Measurements from ENCODE around the gene CPLANE2.
A peak's percentile ranks its signal among the peaks of the same experiment; 100 is the strongest.
"Not testable (repeated sequence)": the region's sequence is repeated elsewhere in the genome, so short reads cannot be mapped to it uniquely, and the experiment has no call there.

CPLANE2 gene

DNA sequence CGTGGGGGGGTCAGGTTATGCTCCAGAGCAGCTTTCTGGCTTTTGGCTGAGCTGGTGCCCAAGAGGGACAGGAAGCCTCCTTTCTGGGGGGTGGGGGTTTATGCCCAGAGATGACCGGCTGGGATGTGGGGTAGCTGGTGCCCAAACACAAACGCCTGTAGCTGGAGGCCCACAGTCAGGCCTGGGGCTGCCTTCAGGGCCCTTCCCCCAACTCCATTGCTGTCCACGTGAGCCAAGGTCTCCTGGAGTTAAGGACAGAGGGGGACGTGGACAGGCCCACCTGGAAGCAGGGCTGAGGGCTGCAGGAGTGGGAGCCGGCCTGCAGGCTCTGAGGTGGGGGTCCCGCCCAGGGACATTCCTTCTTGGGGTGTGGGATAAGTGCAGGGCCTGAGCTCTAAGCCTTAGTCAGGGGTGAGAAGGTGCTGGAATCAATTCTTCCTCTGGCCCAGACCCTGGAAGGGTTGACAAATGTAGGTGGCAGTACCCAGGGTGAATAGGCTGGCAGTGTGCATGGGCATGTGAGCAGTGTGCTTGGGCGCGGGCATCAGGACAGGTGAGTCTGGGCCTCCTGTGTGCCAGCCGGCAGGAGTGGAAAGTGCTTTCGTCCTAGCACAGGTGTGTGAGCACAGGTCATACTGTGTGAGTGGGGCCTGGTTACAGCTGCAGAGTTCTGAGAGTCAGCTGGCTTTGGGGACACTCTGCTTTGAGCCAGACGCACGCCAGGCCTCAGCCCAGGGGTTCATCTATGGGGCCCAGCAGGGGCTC lies 6.8 kb downstream of the CPLANE2 start:
- no peak for DNase-seq (ENCODE audit: low read depth)

DNA sequence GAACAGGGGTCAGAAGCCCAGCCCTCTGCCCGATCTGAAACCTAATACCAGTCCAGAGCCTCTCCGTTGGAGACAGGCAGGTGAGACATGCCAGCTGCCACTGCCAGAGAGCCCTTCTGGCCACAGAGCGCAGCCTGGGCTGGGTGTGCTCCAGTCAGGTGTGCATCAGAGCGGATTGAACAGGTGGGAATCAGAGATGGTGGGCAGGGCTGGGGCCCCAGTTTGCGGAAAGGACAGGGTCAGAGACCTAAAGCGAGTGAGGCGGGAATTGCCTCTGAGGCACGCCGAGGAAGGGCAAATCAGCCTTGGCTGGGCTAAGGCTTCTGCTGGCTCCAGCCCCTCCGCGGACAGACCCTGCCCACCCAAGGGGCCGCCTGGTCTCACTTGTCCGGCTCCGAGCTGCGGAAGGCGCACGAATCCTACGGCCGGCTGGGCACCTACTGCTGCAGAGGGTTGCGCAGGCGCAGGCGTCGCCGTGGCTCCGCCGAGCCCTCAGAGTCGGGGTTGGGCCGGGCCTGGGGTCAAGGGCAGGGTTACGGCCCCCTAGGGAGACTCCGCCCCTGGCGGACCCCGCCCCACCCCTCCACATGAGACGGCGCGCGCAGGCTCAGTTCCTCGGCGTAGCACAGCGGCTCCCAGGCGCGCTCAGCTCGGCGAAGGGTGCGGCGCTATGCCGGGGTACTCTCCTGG lies 10.3 kb downstream of the CPLANE2 start:
- DNase-seq (ENCODE audit: low read depth): no peak

DNA sequence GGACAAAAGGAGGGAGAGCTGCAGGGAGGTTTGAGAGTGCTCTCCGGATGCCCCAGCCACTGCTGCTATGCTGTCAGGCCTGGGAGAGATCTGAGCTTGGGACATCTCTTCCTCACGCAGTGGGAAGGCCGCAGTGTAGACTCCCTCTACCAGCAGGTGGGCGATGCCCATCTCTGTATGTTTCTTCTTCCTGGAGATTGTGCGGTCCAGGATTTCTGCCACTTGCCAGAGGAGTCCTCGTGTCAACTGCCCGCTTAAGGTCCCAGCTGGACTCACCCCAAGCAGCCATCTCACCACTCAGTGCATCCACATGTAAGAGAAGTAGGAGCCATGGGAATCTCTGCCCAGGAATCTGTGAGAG lies 10.9 kb downstream of the CPLANE2 start:
- DNase-seq (ENCODE audit: low read depth): no peak

DNA sequence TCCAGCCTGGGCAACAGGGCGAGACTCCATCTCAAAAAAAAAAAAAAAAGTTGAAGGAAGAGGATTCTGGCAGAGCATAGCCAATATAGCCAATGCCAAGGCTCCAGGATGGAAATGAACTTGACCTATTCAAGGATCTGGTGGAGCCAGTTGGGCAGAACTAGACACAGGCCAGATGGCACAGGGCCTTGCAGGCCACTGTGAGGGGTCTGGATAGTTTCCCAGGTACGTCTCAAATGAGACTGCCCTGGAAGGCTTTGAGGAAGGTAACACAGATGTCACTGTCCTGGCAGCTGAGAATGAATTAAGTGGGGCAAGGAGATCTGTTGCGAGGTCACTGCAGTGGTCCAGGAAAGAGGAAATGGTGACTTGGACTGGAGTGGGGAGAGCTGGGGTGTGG lies 12.5 kb downstream of the CPLANE2 start:
- DNase-seq (ENCODE audit: low read depth): no peak

GRCh38 chr1:16222716-16223115 lies 14.3 kb downstream of the CPLANE2 start:
- not testable (repeated sequence) for DNase-seq (ENCODE audit: low read depth)

GRCh38 chr1:16221499-16221898 lies 15.5 kb downstream of the CPLANE2 start:
- DNase-seq (ENCODE audit: low read depth): no peak

DNA sequence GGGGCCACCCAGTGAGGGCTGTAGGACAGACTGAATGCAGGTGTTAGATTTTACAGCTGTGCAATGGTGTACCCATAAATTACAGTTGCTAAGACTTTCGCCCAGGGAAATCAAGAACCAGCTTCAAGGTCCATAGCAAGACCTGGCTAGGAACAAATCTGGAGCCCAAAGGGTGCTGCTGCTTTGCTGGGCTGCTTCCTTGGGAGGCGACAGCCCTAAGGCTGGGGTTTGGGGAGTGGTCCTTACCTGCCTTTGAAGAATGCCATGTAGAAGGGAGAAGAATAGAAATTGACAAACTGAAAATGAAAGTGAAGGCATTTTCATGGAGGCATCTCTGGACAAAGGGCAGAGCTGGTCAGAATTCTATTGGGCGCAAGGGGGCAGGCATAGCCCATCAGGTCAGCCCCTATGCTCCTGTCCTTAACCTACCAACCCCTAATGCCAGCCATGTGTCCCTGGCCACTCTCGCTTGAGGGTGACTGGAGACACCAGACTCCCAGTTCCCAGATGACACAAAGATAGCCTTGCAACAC lies 16.9 kb downstream of the CPLANE2 start:
- no peak for DNase-seq (ENCODE audit: low read depth)

DNA sequence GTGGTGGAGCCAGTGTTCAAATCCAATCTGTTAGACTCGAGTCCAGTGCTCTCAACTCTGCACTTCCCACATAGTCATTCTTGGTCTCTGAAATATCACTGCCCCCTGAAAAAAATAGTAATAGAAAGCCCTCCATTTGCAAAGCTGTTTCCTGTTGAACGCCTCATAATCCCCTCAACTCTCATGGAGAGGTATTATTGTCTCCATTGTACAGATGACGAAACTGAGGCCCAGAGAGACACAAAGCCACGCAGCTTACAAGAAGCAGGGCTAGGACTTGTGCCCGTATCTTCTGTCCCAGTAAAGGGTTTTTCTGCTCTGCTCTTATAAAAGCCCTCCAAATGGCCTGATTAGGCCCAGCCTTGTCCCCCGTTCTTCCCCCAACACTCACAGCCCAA lies 18.3 kb downstream of the CPLANE2 start:
- no peak for DNase-seq (ENCODE audit: low read depth)

DNA sequence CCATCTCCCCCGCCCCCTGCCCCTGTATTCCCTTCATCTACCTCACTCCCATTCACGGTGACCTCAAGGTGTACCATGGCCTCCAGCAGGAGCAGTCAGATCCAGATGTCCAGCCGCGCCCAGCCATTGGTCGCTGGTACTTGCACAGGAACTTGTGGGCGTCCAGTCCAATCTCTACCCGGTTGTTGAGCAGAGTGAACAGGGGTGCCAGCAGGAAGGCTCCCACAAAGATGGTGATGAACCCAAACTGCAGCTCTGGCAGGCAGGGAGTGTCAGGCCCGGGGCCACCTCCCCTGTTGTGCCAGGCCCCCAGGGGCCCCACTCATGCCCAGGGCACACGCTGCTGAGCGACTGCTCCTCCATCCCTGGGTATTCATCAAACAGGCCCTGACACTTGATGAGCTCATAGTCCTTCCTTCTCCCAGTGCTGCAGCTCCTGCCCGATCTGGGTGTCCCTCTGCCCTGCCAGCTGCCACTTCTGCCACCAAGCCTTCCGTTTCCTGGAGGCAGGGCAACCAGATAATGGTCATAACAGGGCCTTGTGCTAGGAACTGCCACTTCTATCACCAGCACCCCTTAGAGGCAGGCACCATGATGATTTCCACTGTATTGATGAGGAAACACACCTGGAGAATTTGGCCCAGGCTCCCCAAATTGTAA lies 18.8 kb downstream of the CPLANE2 start:
- DNase-seq (ENCODE audit: low read depth): no peak

DNA sequence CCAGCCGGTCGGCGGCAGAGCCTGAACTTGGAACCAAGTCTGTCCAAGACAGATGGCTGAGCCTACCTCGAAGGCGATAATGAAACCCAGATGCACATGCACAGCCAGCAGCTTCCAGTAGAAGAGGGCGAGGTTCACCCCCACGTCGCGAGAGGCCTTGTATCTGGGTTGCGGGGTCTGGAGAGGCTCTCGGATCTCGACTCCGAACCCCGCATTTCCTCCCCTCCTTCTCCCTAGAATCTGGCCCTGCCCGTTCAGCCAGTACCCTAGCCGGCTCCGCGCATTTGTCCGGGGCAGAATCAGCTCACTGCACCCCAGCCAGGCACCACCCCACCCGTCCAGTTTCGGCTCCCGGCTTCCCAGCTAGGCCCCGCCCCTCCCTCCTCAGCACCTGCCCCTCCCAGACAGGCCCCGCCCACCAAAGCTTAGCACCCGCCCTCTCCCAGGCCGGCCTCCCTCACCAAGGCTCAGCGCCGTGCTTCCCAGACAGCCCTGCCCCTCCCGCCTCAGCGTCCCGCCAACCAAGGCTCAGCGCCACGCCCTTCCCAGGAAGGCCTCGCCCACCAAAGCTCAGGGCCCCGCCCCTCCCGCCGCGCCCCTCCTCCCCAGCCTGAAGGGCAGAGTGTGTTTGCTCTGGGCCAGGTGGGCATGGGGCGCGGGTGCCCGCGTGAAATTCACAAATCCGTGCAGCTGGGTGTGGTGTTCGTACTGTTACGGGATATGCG lies 19.8 kb downstream of the CPLANE2 start:
- DNase-seq (ENCODE audit: low read depth): peak; percentile 90

- peak; percentile 45 for DNase-seq (ENCODE audit: low read depth)
Observed at GRCh38 chr1:16215882-16216753, 20.9 kb downstream of the CPLANE2 start.

DNA sequence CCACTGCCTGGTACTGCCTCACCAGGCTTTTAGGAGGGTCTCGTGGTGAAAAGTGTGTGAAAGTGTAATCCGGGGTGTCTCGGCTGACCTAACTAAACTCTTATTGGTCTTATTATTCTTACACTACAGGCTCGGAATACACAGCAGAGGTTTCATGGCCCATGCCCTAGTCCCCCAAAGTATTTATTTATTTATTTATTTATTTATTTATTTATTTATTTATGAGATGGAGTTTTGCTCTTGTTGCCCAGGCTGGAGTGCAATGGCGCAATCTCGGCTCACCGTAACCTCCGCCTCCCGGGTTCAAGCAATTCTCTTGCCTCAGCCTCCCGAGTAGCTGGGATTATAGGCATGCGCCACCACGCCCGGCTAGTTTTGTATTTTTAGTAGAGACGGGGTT lies 21.7 kb downstream of the CPLANE2 start:
- DNase-seq (ENCODE audit: low read depth): not testable (repeated sequence)

DNA sequence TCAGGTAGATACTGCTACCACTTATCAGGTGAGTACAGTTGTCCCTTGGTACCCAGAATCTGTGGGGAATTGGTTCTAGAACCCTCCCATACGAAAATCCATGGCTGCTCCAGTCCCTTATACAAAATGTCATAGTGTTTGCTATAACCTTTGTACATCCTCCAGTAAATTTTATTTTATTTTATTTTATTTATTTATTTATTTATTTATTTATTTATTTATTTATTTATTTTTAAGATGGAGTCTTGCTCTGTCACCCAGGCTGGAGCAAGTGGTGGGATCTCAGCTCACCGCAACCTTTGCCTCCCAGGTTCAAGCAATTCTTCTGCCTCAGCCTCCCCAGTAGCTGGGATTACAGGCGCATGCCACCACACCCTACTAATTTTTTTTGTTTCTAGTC lies 23.4 kb downstream of the CPLANE2 start:
- not testable (repeated sequence) for DNase-seq (ENCODE audit: low read depth)

DNA sequence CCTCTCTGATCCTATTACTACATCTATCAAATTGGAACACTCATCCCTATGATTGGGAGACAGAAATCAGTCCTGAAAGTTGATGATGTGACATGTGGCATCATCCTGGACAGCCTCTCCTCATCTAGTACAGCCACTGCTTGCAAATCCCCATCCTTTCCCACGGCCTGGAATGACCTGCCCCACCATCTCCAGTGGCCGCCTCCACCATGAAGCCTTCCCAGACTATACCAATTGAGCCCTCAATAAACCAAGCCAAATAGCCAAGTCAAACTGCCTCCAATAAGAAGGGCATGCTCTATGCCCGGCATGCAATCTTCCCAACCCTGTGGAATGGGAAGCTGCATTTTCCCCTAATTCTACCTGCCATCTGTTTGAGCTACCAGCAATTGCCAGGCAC lies 24.0 kb downstream of the CPLANE2 start:
- DNase-seq (ENCODE audit: low read depth): no peak

DNA sequence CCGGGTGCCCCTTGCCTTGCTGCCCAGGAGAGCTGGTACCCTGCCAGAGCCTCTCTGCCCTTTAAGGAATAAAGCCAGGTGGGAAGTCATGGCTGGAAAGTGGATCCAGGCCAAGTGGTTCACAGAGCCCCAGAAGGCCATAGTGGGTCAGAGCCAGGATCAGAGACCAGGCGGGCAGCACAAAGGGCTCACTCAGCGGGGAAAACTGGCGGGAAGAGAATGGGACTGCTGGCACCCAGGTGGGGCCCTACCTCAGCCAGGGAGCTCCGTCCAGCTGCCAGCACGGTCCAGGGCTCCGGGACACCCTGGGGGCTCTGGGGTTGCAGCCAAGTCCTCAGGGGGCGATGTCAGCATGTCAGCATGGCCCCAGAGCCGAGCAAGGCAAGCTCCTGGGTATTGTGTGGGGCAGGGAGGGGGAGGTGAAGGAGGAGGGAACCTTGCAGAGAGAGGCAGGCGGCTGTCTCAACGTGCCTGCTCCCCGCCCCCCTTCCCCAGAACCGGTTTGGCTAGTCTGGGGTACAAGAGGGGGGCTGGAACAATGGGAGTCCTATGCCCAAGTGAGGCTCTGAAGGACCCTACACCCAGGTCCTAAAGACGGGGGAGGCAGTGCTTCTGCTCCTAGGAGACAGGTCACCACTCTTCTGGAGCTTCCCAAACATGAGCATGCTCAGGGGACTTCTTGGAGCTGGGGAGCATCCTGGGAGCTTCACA lies 24.6 kb downstream of the CPLANE2 start, which contains the start of gene ARHGEF19:
ARHGEF19 (minus strand) TSS at position 402 of the 711 bp plus-strand sequence. CDS start 3,598 bp downstream, outside the sequence.
- DNase-seq (ENCODE audit: low read depth): no peak

- DNase-seq (ENCODE audit: low read depth): no peak
Observed at GRCh38 chr1:16211824-16212223, 25.2 kb downstream of the CPLANE2 start.

DNA sequence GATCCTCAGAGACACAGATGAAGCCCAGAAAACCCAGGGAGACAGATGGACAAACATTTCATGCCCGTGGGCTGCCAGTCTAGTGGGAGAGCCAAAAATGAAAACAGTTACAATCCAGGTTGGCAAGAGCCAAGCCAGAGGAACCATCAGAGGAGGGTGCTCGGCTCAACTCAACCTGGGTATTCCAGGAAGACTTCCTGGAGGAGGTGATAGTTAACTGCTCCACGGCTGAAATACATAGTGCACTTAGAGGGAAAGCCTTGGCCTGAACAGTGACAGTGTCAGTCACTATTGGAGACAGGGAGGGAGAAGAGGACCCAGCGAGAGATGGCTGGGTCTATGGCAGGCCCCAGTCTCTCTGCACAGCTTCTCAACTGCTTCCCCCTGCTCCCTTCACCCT lies 26.4 kb downstream of the CPLANE2 start:
- no peak for DNase-seq (ENCODE audit: low read depth)

DNA sequence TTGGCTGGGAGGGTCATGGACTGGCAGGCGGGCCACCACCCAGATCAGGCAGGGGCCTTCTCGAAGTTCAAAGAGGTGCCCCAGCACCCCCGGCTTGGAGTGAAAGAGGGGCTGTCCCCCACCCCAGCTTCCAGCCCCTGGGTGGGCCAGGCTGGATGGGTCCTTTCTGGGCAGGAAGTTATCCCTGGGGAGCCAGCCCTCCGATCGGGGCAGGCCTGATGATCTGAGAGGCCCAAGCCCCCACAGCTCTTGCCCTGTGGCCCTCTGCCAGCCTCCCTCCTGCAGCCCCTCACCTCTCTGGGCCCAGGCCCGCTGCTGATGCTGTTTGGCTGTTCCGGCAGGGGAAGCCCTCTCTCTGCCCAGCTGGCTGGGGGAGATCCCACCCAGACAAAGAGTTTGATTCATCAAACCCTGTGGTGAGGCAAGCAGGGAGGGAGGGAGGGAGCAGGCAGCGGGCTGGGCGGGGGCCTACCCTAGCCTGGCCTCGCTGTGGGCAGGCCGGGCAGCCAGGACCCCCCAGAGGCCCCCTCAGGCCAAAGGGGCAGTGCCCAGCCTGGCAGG lies 27.1 kb downstream of the CPLANE2 start:
- no peak for DNase-seq (ENCODE audit: low read depth)

- DNase-seq (ENCODE audit: low read depth): no peak
Observed at GRCh38 chr1:16209132-16209846, 27.7 kb downstream of the CPLANE2 start.

Measured in T follicular helper cell (primary cell).